B cell (primary cell): ENCODE results near the gene PDLIM7.

Experiments used
- CTCF ChIP-seq: fragments of 200-600 bp; IDR thresholded peaks from one replicate; pipeline ENCODE4 v1.8.0; 2022; ENCODE audit warnings: antibody characterized with exemption, mild to moderate bottlenecking
- EZH2 ChIP-seq: IDR thresholded peaks from 2 replicates; pipeline ENCODE4 v1.6.1; 2012; ENCODE audit warnings: borderline replicate concordance, low read depth, mild to moderate bottlenecking, moderate library complexity, low read length; ENCODE audit not compliant: insufficient read depth, poor library complexity, severe bottlenecking

GRCh38 chr5:177445052-177445916 lies 52.1 kb downstream of the PDLIM7 start:
- TF ChIP-seq CTCF = no peak
- no peak for TF ChIP-seq EZH2
